Measurements from ENCODE around the gene DCAF6.
"Not testable (repeated sequence)": the region's sequence is repeated elsewhere in the genome, so short reads cannot be mapped to it uniquely, and the experiment has no call there.

Gene DCAF6

GRCh38 chr1:167936068-167936929 is at the start of gene DCAF6:
DCAF6 (plus strand) TSS chr1:167936683; CDS start chr1:167936912, 229 bp downstream.
- peak; percentile 87 to 91 for DNase-seq (ENCODE audit: low read depth in 2 of 2)

- not testable (repeated sequence) for DNase-seq (ENCODE audit: low read depth in 2 of 2)
Observed at GRCh38 chr1:167887187-167887586, 49.3 kb upstream of the DCAF6 start.

- no peak for DNase-seq (ENCODE audit: low read depth in 2 of 2)
Observed at GRCh38 chr1:167890400-167890799, 46.1 kb upstream of the DCAF6 start.

- DNase-seq (ENCODE audit: low read depth in 2 of 2), result no peak
Observed at GRCh38 chr1:167893798-167894197, 42.7 kb upstream of the DCAF6 start.

- DNase-seq (ENCODE audit: low read depth in 2 of 2), result no peak
Observed at GRCh38 chr1:167898578-167899222, 37.8 kb upstream of the DCAF6 start.

- no peak for DNase-seq (ENCODE audit: low read depth in 2 of 2)
Observed at GRCh38 chr1:167899253-167899681, 37.2 kb upstream of the DCAF6 start.

- DNase-seq (ENCODE audit: low read depth in 2 of 2), result no peak
Observed at GRCh38 chr1:167900907-167901306, 35.6 kb upstream of the DCAF6 start.

- DNase-seq (ENCODE audit: low read depth in 2 of 2), result no peak
Observed at GRCh38 chr1:167904652-167905130, 31.8 kb upstream of the DCAF6 start.

GRCh38 chr1:167905182-167905581 is 31.3 kb upstream of the DCAF6 start:
- no peak for DNase-seq (ENCODE audit: low read depth in 2 of 2)

GRCh38 chr1:167905671-167906070 is 30.8 kb upstream of the DCAF6 start:
- no peak for DNase-seq (ENCODE audit: low read depth in 2 of 2)

GRCh38 chr1:167909691-167910180 is 26.7 kb upstream of the DCAF6 start:
- DNase-seq (ENCODE audit: low read depth in 2 of 2), result no peak

GRCh38 chr1:167910530-167910929 is 26.0 kb upstream of the DCAF6 start:
- DNase-seq (ENCODE audit: low read depth in 2 of 2), result no peak

- DNase-seq (ENCODE audit: low read depth in 2 of 2), result no peak
Observed at GRCh38 chr1:167911413-167911812, 25.1 kb upstream of the DCAF6 start.

- no peak for DNase-seq (ENCODE audit: low read depth in 2 of 2)
Observed at GRCh38 chr1:167912294-167912693, 24.2 kb upstream of the DCAF6 start.

- DNase-seq (ENCODE audit: low read depth in 2 of 2), result no peak
Observed at GRCh38 chr1:167913895-167914496, 22.5 kb upstream of the DCAF6 start, which contains the start of gene ADCY10. ADCY10 (minus strand) TSS chr1:167914134; CDS start chr1:167905140, 8,994 bp downstream.

GRCh38 chr1:167915569-167915968 is 20.9 kb upstream of the DCAF6 start:
- DNase-seq (ENCODE audit: low read depth in 2 of 2), result no peak

- no peak for DNase-seq (ENCODE audit: low read depth in 2 of 2)
Observed at GRCh38 chr1:167916766-167917511, 19.5 kb upstream of the DCAF6 start.

- no peak for DNase-seq (ENCODE audit: low read depth in 2 of 2)
Observed at GRCh38 chr1:167922023-167922422, 14.5 kb upstream of the DCAF6 start.

- DNase-seq (ENCODE audit: low read depth in 2 of 2), result no peak
Observed at GRCh38 chr1:167922611-167923074, 13.8 kb upstream of the DCAF6 start.

- DNase-seq (ENCODE audit: low read depth in 2 of 2), result no peak
Observed at GRCh38 chr1:167923324-167924056, 13.0 kb upstream of the DCAF6 start.

- DNase-seq (ENCODE audit: low read depth in 2 of 2), result no peak
Observed at GRCh38 chr1:167924102-167924501, 12.4 kb upstream of the DCAF6 start.

All from activated CD4-positive, alpha-beta T cell treated with anti-CD3 and anti-CD28 coated beads for 24 hours (primary cell).